ENCODE data around the gene RPSA. TPM values are rescaled to one million over a fixed set of nuclear protein-coding genes. Genes with fewer than 3 reads are reported as not detected.

The RPSA gene
- total RNA-seq, 1 experiment from 2014 or later: 2,077 TPM

DNA sequence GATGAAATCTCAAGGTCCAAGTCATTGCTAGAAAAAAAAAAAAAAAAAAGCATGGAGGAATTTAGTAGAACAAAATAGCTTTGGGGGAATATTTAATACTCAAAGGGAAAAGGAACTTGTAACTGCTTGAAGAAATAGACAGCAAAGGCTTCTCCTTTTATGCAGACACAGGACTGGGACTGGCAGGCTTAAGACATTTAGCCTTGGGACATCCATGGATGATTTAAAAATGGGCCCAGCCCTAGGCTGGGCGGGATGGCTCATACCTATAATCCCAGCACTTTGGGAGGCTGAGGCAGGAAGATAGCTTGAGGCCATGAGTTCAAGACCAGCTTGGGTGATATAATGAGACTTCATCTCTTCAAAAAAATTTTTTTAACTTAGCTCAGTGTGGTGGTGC, 19.8 kb downstream of the RPSA start:
- Histone ChIP-seq H2BK5ac (ENCODE audit: insufficient read length, low read length) (no peak overlapping the region), H3K9me3 (ENCODE audit: control insufficient read depth, low read depth, low read length) (no peaks in the 10 kb centered on the region), H4K20me1 (ENCODE audit: control insufficient read depth, insufficient read depth, insufficient read length) (no peaks in the 10 kb centered on the region), H3K27ac (ENCODE audit: insufficient read length, low read depth, low read length) (no peak overlapping the region), H2BK120ac (ENCODE audit: low read depth, low read length, poor library complexity, severe bottlenecking) (no peak overlapping the region), H3K79me1 (ENCODE audit: insufficient read depth, low read depth, low read length, poor library complexity, severe bottlenecking) (no peaks in the 10 kb centered on the region), H2AFZ (ENCODE audit: low read length) (no peak overlapping the region), H3K14ac (ENCODE audit: insufficient read depth, low read length) (no peak overlapping the region), H4K8ac (replicated peaks; ENCODE audit: insufficient read length, low read depth, low read length) (no peak overlapping the region), H3K79me2 (ENCODE audit: insufficient read depth, low read length) (no peaks in the 10 kb centered on the region), H2AK5ac (ENCODE audit: insufficient read length, low read length) (no peak overlapping the region), H3K4ac (ENCODE audit: low read depth, low read length) (no peak overlapping the region), H2BK12ac (ENCODE audit: insufficient read length, low read depth, low read length) (no peak overlapping the region), H3K18ac (ENCODE audit: insufficient read length, low read depth, low read length) (no peak overlapping the region), H3K9ac (ENCODE audit: extremely low read depth, insufficient read length, low read length) (no peak overlapping the region), H2BK15ac (ENCODE audit: low read depth, low read length) (no peak overlapping the region), H3K56ac (ENCODE audit: insufficient read length, low read depth, low read length) (no peak overlapping the region), H4K5ac (ENCODE audit: insufficient read length, low read depth, low read length) (no peak overlapping the region), H3T11ph (ENCODE audit: low read length) (no peak overlapping the region), H4K91ac (ENCODE audit: insufficient read length, low read depth, low read length) (no peak overlapping the region), H3K23ac (ENCODE audit: insufficient read length, low read depth, low read length) (no peak overlapping the region), H2BK20ac (ENCODE audit: low read depth, low read length, poor library complexity, severe bottlenecking) (no peak overlapping the region), H3K4me1 (ENCODE audit: insufficient read depth, low read length) (no peaks in the 10 kb centered on the region), H3K23me2 (ENCODE audit: insufficient read length, low read depth, low read length, poor library complexity, severe bottlenecking) (no peaks in the 10 kb centered on the region), H3K4me2 (ENCODE audit: insufficient read depth, insufficient read length, low read length) (no peak overlapping the region), H3K27me3 (ENCODE audit: insufficient read depth, low read length) (no peaks in the 10 kb centered on the region)
- H3K36me3 Mint-ChIP-seq (ENCODE audit: insufficient read depth in 1 of 3, low read depth in 3 of 3): no peaks in the 10 kb centered on the region
- H3K27me3 Mint-ChIP-seq (ENCODE audit: low read depth): peaks cover 6% of the 10 kb centered on the region
- H3K9me3 Mint-ChIP-seq: no peaks in the 10 kb centered on the region
- no peak overlapping the region for H3K27ac Mint-ChIP-seq
- H3K4me1 Mint-ChIP-seq: no peaks in the 10 kb centered on the region; a peak in 1 of 4 replicates
- TF ChIP-seq, protein P1, sequence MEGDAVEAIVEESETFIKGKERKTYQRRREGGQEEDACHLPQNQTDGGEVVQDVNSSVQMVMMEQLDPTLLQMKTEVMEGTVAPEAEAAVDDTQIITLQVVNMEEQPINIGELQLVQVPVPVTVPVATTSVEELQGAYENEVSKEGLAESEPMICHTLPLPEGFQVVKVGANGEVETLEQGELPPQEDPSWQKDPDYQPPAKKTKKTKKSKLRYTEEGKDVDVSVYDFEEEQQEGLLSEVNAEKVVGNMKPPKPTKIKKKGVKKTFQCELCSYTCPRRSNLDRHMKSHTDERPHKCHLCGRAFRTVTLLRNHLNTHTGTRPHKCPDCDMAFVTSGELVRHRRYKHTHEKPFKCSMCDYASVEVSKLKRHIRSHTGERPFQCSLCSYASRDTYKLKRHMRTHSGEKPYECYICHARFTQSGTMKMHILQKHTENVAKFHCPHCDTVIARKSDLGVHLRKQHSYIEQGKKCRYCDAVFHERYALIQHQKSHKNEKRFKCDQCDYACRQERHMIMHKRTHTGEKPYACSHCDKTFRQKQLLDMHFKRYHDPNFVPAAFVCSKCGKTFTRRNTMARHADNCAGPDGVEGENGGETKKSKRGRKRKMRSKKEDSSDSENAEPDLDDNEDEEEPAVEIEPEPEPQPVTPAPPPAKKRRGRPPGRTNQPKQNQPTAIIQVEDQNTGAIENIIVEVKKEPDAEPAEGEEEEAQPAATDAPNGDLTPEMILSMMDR (conservative IDR thresholded peaks at IDR 0.05): no peak
- DNase-seq: no peak
- WGBS (ENCODE audit: extremely low coverage, insufficient read length, low lambda C conversion rate): no CpG with 5 or more reads among the region's 1 CpG
- no peak overlapping the region for H3K4me3 Mint-ChIP-seq
